HG03045 (cell line): ENCODE results near the gene RNF212.

Source experiments
- ATAC-seq: cut with Tn5 transposase; IDR thresholded peaks from one replicate; pipeline ENCODE4 v1.9.1; 2021; ENCODE audit warnings: mild to moderate bottlenecking, moderate library complexity; ENCODE audit not compliant: unreplicated experiment

The RNF212 gene

DNA sequence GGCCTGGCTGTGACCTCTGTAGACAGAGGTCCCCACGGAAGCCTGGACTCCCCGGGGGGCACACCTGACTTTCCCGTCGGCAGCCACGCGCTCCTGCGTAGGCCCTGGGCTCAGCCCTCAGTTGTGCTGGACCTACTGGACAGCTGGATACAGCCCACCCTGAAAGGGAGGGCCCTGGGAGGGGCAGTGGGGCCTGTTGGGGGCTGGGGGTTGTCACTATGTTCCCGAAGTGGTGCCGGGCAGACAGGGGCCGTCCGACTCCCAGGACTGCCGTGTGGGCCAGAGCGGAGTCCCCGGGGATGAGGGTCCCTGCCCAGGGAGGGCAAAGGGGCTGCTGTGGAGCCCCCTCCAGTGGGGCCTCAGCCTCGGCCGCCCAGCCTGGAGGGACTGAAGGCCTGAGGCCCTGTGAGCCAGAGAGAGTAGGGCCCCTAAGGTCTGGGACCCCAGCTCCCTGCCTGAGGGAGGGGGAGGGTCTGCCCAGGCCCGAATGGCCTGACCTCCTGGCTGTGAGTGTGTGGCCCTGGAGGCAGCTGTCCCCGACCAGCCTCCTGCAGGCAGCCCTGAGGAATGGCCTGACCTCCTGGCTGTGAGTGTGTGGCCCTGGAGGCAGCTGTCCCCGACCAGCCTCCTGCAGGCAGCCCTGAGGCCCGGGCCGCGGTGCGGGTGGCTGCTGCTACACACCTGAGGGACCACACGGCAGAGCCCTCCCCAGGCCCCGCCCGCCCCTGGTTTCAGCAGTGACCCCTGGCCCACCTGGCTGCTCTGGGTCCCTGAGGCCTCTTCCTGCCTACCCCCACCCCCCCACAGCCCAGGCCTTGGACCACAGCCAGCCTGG, 76.2 kb downstream of the RNF212 start:
- no peak for ATAC-seq

DNA sequence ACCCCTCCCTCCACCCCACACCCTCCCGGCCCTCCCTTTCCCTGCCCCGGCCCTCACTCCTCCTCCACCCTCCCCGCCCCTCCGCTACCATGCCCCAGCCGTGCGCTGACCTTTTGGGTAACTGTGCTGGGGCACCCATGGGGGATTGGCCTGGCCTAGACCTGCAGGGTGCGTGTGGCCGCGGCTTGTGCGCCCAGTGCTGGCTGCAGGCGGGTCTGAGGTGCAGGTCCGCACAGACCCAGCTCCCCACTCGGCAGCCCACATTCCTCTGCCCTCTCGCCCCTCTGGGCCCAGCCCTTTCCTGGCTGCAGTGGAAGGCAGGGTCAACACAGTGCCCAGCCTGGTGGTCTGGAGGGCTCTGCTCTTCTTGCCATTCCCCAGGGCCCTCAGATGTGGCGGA, 77.3 kb downstream of the RNF212 start:
- no peak for ATAC-seq

DNA sequence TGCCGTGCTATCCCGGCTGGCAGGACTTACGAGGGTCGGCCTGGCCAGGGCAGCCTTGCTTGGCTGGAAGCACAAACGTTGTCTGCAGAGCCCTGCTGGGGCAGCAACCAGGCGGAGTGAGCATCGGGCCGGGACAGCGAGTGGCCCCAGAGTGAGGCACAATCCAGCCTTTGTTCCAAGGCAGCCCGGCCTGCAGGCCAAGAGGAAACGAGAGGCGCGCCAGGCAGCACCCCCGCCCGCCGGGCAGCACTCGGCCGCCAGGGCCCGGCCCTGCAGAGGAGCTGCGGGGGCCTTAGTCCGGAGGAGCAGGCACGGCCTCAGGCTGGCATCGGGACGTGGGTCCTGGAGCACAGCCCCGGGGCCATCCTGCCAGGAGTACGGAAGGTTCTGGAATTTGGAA, 77.9 kb downstream of the RNF212 start:
- ATAC-seq, result no peak

DNA sequence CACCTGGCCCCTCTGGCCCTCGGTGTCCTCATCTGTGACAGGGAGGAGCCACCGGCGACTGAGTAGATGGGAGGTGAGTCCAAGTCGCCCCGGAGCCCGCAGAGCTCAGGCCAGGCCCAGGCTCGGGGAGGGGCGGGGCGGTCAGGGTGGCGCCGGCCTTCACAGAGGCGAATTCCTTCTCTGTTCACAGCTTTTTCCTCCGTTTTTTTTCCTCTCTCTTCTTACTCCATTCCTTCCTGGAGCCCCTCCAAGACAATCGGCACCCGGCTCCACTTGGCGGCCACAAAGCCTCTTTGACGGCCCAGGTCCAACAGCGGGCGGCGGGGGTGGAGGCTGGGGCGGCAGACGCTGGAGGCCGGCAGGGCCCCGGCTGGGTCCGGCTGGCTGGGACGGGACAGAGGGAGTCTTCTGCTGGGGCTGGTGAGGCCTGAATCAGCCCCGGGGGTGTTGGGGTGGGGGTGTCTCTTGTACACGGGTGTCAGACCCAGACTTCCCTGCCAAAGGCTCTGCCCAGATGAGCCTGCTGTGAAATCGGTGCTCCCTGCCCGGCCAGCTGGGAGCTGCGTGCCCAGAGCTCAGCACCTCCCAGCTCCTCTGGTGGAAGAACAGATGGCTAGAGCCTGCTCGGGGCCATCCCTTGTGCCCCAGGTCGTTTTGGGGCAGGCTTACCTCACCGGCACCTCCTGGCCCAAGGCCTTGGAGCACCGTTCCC, 79.4 kb downstream of the RNF212 start:
- no peak for ATAC-seq

DNA sequence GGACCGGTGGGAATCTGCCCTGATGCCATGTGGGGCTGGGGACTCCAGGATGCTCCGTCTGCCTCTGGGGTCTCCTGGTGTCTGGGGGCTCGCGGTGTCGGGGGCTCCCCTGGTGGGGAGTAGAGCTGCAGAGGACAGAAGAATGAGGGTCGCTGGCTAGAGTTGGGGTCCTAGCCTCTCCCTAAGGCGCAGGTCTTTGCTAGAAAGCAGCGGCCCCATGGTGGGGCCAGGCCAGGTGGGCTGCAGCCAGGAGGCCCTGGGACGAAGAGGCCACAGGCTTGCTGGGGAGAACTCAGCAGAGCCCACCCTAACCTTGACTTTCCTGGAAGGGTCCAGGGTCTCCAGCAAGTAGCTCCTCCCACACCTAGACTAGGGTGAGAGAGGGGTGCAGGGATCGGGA, 80.5 kb downstream of the RNF212 start:
- ATAC-seq, result no peak

DNA sequence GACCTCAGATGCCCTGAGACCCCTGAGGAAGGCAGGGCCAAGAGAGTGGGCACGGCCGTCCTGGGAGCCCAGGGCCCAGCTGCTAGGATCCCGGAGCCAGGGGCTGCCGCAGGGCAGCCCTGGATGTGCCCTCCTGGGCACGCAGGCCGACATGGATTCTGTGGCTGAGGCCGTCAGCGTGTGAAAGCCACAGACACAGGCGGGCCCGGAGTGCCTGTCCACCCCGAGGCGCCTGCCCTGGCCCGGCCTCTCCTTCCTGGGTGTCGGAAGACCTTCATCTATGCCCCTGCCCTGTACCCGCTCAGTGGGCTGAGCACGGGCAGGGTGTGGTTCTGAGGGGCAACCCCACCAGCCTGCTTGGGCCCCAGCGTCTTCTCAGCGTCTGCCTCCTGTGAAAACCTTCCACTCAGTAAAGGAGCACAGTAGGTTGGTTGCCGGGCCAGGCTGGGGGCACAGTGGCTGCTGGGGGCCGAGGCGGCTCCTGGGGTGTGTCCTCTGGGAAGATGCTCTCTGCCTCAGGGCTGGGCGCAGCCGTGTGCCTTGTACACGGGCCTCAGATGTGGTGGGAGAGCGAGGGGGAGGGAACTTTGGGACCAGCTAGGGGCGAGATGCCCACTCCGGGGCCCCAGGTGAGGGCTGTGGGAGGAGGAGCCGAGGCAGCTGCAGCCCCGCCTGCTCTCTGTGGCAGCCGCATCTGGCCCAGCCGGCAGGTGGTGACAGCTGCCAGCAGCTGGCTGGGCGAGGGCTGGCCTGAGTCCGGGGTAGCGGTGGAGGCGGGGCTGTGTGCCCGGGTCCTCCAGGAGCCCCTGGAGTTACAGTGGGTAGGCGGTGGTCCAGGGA, 81.2 kb downstream of the RNF212 start:
- ATAC-seq, result no peak

DNA sequence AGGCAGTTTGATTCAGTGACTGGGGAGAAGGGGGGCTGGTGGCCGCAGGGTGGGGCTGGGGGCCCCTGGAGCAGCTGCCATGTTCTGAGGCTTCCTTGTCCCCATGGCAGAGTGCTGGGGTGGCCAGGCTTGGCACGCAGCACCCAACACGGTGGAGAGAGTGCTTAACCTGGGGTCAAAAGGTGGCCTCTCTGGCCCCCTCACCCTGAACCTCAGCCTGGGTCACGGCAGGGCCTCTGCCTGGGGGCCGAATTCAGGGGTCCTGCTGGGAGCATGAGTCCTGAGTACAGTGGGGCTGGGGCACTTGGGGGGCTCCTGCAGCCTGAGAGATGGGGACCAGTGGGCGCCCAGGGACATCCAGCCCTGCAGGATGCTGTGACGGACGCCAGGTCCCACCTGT, 82.0 kb downstream of the RNF212 start:
- ATAC-seq, result no peak

DNA sequence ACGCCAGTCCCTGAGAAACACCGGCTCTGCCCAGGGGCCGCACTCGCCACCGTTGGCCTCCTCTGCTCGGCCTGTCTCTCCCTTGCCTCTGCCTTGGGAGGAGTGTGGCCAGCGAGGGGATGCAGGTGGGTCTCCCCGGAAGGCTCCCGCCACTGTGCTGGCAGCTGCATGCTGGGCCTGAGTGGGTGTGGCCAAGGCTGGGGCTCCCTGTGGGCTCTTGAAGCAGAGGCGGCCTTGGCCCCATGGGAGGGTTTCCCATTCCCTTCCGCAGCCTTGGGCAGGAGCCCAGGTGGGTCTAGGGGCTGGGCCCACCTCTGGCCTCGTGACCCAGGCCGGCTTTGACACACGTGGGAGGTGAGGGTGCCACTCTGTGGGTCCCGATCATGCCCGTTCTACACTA, 82.8 kb downstream of the RNF212 start:
- ATAC-seq, result no peak

DNA sequence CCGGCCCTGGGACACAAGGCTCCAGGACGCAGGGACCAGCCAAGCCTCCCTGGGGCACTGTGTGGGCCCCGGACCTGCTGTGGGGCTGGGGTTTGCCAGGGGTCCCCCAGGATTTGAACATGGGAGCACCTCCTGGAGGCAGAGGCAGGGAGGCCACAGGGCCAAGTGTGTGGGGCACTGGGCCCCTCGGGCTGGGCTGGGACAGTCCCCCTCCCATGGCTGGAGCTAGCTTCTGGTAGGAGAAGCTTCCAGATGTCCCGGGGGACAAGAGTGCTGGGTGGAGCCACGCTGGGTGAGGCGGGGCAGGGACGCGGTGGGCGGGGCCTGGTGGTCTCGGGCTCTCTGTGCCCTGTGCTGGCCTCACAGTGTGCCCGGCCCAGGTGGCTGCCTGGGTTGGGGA, 83.3 kb downstream of the RNF212 start:
- no peak for ATAC-seq

DNA sequence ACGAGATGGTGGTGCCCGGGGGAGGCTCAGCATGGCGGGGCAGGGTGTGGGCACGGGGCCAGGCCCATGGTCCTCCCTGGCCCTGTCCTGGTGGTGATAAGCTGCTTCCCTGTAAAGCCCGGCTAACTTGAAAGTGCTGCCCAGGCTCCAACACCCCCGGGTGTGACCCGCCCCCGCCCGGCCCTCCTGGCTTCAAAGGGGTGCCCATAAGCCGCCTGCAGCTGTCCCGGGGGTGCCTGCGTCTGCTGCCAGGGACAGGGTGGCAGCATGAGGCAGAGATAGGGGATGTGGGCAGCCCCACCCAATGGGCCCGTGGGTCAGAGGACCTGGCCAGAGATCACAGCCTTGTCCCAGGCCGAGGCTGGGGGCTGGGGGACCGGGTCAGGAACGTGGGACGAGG, 83.8 kb downstream of the RNF212 start:
- no peak for ATAC-seq

DNA sequence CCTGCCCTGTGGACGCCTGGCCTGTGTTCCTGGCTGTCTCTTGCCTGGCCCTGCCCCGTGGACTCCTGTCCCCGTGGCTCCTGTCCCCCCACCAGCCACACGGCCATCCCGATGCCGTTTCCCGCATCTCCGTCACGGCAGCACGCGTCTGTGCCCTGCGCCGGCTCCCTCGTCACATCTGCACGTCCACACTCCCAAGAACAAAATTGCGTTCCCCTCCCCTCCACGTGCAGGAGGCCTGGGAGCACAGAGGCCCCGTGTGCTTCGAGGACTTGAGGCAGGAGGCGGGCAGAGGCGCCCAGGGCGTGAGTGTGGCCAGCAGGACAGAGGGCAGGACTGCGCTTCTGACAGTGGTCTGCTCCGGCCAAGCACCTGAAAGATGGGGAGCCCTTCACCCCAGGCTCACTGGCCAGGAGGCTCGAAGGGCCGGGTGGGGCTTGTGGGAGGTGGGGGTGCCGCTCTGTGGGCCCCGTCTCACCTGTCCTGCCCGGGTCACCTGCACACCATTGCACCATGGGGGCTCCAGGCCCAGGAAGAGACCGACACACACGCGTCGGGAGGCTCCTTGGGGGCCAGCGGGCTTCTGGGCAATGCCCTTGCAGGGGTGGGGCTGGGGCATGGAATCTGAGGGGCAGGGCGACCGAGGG, 84.7 kb downstream of the RNF212 start:
- no peak for ATAC-seq

DNA sequence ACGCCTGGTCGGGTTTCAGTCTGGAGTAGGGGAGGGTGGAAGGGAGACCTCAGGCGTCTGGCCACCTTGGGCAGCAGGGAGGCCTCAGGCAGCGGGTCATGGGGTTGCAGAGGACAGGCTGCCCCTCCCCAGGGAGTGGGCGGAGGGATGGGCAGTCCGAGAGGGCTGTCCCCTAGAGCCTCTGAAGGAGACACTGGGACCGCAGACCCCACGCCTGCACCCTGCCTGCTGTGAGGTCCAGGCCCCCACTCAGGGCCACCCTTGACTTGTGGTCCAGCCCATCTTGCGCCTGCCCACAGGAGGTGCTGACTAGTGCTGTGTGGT, 85.5 kb downstream of the RNF212 start:
- ATAC-seq, result no peak

DNA sequence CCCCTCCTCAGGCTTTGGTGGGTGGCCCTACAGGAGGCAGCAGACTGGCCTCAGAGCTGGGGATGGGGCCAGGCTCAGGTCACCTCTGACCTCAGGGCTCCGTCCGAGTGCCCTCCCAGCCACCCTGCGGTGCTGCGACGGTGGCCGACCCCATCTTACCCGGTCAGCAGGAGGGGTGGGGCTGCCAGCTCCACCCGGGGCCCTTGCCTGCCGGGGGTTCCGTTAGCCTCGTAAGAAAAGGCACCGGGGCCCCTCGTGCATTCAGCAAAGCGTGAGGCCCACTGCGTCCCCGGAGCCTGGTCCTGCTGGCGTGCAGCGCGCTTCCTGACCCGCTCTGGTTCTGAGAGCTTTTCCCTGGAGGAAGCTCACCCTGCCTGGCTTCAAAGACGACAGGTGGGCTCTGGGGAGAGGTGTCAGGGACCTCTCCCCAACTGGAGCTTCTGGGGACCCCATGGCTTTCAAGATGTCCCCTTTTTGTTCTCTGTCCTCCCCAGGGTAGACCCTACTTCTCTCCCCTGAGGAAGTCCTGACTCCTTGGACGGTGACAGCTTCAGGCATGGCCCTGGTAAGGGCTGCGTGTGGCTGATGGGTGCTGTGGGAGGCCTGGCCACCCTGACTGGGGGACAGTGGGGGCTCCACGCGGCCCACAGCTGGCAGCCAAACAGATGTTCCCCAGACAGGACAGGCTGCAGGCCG, 86.0 kb downstream of the RNF212 start:
- no peak for ATAC-seq

DNA sequence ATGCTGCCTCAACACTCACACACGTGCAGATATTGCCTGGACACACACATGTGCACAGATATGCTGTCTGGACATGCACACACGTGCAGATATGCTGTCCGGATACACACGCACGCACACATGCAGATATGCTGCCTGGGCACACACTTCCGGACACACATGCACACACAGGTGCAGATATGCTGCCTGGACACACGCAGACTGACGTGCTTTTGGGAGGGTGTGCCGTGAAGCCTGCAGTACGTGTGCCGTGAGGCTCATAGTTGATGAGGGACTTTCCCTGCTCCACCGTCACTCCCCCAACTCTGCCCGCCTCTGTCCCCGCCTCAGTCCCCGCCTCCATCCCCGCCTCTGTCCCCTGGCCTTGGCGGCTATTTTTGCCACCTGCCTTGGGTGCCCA, 87.2 kb downstream of the RNF212 start:
- peak; percentile 58 for ATAC-seq

DNA sequence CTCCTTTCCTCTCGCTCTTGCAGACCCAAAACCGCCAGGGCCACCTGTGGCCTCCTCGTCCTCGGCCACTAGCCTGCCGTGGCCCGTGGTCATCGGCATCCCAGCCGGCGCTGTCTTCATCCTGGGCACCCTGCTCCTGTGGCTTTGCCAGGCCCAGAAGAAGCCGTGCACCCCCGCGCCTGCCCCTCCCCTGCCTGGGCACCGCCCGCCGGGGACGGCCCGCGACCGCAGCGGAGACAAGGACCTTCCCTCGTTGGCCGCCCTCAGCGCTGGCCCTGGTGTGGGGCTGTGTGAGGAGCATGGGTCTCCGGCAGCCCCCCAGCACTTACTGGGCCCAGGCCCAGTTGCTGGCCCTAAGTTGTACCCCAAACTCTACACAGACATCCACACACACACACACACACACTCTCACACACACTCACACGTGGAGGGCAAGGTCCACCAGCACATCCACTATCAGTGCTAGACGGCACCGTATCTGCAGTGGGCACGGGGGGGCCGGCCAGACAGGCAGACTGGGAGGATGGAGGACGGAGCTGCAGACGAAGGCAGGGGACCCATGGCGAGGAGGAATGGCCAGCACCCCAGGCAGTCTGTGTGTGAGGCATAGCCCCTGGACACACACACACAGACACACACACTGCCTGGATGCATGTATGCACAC, 88.3 kb downstream of the RNF212 start:
- no peak for ATAC-seq

DNA sequence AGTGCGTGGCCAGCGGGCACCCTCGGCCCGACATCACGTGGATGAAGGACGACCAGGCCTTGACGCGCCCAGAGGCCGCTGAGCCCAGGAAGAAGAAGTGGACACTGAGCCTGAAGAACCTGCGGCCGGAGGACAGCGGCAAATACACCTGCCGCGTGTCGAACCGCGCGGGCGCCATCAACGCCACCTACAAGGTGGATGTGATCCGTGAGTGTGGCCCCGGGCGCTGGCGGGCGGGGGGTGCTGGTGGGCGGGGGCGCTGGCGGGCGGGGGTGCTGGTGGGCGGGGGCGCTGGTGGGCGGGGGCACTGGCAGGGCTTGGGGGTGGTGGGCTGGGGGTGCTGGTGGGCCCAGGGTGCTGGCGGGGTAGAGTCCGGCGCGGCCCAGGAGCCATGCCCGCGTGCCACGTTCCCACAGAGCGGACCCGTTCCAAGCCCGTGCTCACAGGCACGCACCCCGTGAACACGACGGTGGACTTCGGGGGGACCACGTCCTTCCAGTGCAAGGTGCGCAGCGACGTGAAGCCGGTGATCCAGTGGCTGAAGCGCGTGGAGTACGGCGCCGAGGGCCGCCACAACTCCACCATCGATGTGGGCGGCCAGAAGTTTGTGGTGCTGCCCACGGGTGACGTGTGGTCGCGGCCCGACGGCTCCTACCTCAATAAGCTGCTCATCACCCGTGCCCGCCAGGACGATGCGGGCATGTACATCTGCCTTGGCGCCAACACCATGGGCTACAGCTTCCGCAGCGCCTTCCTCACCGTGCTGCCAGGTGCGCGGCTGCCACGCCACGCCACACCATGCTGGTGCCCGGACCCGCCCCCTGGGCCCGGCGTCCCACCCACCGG, 89.2 kb downstream of the RNF212 start:
- ATAC-seq, result no peak

DNA sequence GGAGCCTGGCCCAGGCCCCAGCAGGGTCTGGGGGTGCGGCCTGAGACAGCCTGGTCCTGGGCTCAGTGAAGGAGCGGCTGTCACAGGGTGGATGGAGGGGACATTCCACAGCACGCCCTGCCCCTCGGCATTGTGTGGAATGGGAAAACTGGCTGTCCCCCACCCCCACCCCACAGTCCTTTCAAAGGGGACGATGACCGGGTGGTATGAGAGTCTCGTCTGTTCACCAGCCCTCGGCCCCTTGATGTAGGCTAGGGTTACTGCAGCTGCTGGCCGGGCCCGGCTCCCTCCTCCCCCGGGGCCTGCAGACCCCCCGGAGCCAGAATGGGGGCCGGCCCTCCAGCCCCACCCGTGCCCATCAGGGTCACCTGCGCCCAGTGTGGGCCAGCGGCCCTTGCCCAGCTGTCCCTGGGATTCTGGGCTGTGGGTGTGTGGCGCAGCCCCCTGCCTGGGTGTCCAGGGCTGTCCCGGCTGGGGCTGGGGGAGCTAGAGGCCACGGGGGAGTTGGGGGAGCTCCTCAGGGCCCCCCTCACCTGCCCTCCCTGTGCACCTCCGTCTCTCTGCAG, 90.2 kb downstream of the RNF212 start:
- no peak for ATAC-seq

DNA sequence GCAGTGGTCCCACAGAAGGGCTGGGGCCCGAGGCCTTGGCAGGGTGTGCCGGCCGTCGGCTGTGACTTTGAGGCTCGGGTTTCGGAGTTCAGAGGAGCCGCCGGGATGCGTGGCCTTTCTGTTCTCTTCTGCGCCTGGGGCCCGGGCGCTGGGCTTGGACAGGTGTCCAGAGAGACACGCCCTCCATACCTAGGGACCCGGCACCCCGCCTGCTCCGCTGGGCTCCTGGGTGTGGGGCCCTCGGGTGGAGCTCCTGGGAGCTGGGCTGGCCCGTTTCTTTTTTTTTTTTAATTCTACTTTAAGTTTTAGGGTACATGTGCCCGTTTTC, 90.7 kb downstream of the RNF212 start:
- ATAC-seq, result no peak
